Fibroblast of gingiva (primary cell): Measurements from ENCODE around the gene SCARF1.

ENCODE experiments used
- DNase-seq: peaks from one replicate; pipeline ENCODE4 v3.0.0-alpha.2; 2011; ENCODE audit warnings: low read depth

Gene SCARF1

DNA sequence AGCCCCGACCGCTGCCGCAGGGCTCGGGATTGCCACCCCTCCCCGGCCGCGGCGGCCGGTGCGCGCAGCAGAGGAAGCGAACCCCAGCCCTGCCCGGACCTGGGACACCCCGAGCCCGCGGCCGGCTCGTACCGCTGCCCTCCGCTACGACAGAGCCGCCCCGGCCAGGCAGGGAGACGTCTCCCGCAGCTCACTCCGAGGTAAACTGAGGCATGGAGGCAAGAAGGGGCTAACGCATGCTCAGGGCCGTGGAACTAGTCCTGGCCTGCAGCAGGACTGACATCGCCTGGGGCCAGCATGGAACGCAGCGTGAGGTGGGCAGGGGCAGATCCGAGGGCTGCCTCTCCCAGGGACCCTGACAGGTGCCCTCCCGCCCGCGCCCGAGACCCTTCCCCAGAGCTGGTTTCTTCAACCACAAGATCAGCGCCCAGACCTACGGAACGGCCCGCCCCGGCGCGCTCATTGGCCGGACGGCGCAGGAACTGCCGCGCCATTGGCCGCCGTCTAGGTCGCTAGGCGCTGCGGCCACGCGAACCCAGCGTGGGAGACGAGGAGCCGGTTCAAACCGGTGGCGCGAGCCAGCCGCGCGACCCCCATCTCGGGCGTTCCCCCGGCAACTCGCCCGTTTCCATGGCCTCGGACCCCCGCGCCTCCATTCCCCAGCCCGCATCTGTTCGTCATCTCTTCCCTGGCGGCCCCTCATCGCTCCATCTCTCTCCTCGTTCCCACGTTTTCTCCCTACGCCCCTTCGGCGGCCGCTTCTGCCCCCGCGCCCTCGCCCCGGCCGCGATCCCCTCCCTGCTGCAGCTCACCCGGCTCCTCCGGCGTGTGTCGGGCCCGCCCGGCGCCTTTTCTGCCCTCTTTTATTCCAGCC is 17.3 kb downstream of the SCARF1 start, which contains the start of gene SLC43A2:
Gene SLC43A2 (minus strand): TSS at position 853 of the 874 bp plus-strand sequence. CDS start 960 bp downstream, outside the sequence.
- peak; percentile 71 for DNase-seq

DNA sequence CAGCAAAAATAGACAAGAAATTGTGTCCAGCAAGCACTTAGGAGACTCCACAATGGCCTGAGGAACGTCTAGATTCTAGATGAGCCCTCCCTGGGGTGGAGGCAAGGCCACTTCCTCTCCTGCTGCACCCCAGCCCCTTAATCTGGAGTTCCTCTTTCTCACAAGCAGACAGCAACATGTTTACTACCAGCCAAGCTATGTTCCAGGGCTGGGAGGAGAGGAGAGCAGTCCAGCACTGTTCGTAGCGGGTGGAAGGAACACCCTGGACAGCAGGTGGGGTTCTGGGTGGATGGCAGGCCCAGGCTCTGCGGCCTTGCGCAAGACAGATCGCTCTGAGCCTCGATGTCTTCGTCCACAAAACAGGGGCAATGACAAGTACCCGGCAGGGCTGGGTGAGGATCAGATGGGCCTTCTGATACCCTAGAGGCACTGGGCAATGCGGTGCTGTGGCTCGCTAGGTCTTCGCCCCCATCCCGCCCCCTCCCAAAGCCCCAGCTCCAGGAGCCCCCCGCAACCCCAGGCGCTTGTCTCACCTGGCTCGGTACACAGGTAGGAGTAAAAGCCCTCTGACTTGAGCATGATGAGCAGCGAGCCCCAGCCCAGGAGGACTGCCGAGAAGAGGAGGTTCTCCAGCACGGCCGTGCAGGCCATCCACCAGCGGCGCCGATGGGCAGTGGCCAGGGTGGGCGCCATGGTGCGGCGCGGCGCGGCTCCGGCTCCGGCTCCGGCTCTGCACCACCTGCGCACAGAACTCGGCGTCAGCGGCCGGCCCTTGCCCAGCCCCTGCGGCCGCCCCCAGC is 18.1 kb downstream of the SCARF1 start:
- DNase-seq, result no peak

DNA sequence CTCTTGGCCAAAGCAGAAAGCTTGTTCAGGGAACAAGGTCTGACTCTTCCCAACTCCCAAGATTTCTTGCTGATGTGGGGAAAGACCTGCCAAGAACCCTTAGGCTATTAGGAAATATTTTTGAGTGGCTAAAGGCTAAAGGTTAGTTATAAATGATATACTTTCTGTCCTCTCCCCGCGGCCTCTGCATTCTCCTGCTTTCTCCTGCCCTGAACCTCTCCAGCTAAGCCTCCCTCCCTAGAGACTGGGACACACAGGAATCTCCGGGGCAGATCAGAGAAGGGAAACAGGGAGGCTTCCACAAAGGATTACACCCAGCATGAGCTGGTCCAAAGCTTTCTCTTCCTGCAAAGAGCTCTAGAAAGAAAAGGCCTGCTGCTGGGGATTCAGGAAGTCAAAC is 19.2 kb downstream of the SCARF1 start:
- peak; percentile 21 for DNase-seq

DNA sequence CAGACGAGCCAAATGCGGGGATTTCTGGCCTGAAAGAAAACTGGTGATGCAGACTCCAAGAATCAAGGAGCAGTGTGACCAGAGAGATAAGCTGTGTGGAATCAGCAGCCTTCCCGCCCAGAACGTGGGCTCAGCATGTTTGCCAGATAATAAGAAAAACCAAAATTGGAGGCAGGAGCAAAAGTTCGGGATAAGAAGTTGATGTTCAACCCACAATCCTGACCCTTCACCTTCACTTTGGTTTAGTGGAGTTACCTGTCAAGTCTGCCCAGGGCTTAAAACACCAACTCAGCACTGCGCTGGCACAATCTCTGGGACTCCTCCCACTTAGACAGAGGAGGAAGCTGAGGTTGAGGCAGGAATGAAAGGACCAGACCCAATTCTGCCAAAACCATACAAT is 20.0 kb downstream of the SCARF1 start:
- no peak for DNase-seq

DNA sequence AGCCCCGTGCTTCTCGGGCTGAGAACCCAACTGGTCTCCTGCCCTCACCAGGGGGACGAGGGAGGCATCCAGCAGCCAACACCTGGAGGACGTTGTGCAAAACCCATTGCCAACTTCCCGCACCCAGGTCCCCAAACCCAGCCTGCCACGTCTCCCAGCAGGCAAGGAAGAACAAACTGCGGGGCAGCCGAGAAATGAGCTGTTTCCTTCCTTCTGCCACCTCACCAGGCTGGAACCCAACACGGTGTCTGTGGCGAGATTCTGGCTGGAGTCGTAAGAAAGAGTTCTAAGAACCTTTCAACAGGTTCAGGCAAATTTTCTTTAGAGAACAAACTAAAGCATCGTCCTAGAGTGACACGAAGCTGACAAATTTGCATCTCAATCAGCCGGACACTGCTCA is 20.5 kb downstream of the SCARF1 start:
- no peak for DNase-seq

DNA sequence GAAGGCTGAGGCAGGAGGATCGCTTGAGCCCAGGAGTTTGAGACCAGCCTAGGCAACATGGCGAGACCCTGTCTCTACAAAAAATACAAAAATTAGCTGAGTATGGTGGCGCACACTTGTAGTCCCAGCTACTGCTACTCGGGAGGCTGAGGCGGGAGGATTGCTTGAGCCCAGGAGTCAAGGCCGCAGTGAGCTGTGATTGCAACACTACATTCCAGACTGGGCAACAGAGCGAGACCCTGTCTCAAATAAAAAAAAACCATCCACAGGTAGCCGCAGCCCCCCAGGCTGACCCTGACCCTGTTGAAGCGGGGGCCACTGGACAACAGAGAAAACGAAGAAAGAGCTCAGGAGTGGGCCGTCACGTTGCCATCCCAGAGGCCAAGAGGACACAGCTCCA is 20.9 kb downstream of the SCARF1 start:
- DNase-seq, result no peak

DNA sequence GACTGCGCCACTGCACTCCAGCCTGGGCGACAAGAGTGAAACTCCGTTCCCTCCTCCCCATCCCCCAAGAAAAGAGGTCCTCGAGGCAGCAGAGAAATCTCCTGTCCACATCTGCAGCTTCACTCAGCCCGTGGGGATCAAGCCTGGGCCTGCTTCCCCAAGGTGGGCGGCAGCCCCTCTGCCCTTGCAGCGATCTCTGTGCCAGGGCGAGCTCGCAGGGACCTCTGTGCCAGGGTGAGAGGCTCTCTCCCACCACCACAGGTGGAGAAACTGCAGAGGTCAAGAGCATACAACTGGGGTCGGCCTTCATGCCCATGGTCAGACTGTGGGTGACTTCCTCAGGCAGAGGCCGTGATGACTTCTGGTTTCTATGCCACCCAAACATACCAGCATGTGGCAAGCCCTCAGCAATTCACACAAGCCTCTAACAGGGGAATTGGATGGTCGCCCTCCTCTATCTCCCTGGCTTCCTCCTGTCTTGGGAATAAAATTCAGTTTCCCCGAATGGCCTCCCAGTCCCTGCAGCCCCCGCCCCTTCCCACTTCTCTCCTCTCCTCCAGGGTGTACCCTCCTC is 22.4 kb downstream of the SCARF1 start:
- DNase-seq, result no peak

DNA sequence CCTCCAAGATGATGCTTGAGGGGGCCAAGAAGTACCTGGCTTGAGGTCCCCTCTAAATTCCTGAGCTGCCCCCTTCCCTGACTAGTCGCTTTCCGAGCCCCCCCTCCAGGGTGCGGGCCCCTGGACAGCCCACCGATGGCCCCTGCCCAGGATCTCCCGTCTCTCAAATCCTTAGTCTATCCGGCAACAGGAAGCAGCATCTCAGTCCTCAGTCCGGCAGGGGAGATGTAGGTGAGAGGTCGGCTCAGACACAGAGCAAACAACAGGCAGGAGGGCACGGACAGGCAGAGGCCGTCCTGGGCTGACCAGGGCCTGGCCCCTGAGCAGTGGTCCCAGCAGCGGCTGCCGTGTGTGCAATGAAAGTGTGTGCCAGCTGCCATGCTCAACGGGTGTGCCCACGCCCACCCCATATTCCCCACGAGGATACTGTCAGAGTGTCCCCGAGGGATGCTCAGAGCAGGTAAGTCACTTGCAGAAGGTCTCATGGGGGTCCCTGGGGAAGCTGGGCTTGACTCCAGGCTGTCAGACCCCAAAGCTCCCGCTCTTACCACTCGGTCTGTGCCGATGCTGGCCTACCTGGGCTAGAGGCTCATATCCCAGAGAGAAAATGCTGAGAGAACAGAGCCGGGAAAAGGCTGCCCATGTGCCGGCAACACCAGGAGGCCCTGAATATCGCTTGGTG is 24.1 kb downstream of the SCARF1 start:
- DNase-seq, result no peak

DNA sequence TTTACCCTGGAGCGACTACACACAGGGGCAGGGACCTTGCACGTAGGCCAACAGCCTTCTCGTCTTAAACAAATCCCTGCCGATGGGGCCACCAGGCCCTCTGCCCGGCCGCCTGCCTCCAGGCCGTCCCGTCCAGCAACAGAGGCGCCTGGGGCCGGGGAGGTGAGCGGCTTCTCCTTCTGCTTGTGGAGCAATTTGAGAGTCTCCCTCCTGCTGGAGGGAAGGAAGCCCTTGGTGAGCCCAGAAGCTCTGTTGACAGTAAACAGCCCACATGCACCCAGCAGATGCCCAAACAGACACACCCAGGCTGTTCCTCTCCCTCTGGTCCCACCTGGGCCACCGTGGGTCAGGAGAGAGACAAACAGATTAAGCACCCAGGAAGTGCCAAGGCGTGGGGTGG is 25.0 kb downstream of the SCARF1 start:
- no peak for DNase-seq

DNA sequence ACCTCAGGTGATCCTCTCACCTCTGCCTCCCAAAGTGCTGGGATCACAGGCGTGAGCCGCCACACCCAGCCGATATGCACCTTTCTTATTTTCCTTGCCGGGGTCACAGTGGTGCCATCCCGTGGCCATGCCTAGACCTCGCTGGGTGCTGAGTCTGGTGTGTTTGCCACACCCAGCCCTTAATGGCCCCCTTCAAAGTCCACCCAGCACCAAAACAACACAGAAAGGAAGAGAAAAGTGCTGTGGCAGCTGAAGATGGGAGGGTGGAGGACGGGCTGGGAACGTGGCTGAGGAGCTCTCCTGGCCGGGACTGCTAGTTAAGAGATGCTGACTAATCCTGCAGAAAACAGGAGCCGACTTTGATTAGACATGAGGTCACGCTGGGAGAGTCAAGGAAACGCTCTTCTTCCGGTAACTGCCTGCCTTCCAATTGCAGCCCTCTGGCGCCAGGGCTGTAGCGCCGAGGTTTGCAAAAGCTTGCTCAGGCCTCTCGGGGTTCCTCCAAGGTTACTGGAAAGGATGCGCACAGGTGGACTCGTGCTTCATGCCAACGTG is 27.8 kb downstream of the SCARF1 start:
- DNase-seq, result peak; percentile 30

DNA sequence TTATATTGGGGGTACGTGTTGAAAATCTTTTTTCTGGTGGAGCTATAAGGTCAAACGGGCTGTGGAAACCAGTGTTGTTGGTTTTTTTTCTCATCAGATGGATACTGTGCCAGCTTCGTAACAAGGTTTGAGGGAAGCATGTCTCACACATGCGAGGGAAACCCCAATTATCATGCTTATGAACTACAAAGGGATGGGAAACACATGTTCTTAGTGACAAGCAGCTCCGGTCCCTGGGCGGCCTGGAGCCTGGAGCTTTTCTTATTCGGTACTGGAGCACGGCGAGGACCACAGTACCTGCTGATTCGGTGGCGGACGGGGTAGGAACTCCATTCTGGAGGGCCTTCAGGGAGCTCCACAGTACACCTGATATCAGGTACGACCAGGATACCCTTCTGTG is 29.4 kb downstream of the SCARF1 start:
- DNase-seq, result no peak

DNA sequence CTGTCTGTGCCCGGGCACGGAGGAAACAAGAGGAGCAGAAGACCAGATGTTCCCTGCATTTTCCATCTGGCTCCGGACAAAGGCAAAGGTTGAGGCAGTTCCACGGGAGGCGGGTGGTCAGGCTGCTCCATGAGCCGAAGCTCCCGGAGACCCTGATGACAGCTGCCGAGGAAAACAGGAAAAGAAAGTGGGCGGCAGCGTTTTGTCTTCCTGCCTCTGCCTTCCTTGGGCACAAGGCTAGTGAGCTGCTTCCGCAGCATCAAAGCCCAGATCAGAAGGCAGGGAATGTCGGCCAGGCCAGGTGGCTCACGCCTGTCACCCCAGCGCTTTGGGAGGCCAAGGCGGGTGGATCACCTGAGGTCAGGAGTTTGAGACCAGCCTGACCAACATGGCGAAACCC is 33.1 kb downstream of the SCARF1 start:
- no peak for DNase-seq

DNA sequence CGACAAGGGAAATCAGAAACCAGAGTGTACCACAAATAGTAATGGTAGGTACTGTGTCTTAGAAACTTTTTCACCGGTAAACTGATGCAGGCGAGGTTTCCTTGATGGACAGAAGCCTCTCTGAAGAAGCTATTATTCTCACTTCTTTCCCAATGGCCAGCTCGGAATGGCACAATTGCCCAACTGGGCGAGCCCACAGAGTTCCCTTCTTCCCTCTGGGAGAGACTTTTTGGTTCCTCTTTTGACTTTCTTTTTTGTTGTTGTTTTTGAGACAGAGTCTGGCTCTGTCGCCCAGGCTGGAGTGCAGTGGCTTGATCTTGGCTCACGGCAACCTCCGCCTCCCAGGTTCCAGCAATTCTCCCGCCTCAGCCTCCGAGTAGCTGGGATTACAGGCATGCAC is 33.8 kb downstream of the SCARF1 start:
- DNase-seq, result no peak

DNA sequence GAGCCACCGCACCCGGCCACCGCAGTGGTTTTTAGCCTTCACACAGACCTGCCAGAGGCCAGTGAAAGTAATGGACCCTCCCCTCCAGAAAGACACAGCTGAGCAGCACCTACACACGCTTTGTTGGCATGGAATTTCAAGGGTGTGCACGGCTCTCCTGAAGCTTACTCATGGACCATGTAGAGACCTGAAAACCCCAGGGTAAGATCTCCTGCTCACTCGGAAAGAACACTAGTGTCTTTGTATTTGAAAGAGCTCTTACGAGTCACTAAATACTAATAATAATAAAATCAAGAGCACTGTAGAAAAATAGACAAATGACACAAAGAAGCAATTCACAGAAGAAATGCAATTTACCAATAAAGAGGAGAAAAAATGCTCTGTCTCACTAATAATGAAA is 36.9 kb downstream of the SCARF1 start:
- DNase-seq, result no peak

DNA sequence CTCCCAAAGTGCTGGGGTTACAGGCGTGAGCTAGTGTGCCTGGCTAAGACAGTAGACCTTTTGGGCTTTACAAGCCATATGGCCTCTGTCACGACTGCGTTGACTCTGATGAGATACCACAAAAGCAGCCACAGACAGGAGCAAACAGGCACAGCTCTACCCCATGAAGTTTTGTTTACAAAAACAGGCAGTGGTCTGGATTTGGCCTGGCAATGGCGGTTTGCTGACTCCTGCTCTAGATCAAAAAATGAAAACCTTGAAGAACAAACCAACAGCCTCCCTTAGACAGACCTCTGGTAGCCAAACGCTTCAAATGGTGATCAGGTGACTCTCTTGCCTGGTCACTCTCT is 37.6 kb downstream of the SCARF1 start:
- DNase-seq, result no peak

DNA sequence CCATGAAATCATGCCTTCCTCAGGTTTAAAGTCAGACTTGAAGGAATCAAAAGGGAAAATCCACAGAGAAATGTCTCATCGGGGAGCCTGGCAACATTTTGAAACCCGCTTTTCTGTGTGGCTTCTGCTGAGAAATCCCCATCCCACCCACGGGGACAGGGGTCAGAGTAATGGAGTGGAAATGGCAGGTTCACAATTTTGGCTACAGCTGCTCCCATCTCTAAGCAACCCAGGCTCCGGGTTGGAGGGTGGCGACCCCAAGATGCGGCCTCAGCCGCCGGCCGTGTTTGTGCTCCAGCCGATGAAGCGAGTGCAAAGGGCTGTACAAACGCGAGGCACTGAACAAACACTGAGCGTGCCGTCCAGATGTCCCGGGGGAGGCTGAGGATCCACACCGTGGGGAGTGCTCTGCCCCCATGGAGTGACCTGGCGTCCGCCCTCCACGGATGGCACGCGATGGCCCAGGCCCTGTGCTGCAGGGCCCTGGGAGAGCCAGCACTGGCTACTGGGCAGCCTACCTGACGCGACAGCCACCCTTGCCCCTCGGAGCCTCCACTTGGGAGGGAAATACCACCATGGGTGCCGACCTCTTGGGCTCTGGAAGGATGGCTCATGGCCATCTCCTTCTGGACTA is 39.1 kb downstream of the SCARF1 start:
- no peak for DNase-seq

DNA sequence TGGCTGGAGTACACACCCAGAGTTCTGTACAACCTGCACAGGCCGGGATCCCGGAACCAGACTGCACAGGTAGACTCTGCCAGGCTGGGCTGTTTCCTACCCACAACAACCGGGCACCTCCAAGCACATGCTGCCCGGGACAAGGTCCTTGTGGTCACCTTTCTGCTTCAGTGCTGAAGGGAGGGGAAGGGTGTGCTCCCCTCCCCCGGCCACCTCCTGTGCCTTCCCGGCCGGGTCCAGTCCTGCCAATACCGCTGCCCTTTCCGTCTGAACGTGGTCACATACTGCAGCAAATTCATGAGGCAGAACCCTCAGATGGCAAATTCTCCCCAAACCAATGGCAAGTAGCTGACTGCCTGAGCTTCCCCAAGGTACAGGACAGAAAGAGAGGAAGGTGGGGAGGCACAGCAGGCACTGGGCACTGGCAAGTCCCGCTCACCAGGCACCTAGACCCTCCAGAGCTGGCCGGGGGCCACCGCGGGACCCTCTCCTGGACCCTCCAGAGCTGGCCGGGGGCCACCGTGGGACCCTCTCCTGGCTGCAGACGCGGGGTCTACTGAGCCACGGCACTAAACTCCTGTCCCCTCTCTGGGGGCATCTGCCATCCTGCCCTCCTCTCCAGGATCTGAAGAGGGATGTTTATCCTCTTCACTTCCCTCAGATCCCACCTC is 39.7 kb downstream of the SCARF1 start:
- no peak for DNase-seq

DNA sequence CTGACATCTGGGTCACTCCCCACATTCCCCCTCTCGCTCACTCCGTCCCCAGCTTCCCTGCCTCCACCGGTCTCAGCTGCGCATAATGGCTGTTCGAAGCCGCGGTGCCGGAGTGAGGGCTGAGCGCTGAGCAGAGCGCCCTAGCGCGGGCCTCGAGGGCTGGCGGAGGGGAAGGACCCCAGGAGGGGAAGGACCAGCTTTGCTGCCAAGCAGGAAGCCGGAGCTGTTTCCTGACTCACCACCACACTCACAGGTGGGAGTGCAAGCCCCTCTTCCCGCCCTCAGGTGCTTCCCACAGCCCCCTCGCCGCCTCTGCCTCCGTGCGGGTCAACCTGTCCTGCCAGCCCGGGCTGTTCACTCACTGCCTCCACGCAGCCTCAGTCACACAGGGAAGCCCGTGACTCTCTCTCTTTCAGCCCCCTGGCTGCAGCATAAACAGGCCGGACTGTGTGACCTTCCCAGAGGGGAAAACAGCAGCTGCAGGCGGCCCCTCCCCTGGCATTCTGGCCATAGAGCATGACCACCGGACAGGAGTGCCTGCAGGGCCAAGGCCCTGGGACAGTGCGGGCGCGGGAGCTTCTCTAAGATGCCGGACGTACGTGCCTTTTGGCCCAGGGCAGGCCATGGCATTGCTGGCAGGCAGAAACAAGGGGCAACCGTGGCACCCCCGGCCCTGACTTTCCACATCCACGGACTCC is 40.6 kb downstream of the SCARF1 start:
- DNase-seq, result no peak

DNA sequence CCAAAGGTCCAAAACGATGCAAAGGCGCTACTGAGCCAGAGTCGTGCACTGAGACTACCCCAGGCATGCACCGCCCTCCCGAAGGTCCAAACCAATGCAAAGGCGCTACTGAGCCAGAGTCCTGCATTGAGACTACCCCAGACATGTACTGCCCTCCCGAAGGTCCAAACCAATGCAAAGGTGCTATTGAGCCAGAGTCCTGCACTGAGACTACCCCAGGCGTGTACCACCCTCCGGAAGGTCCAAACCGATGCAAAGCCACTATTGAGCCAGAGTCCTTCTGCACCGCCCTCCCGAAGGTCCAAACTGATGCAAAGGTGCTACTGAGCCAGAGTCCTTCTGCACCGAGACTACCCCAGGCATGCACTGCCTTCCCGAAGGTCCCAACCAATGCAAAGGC is 44.0 kb downstream of the SCARF1 start:
- DNase-seq, result no peak

DNA sequence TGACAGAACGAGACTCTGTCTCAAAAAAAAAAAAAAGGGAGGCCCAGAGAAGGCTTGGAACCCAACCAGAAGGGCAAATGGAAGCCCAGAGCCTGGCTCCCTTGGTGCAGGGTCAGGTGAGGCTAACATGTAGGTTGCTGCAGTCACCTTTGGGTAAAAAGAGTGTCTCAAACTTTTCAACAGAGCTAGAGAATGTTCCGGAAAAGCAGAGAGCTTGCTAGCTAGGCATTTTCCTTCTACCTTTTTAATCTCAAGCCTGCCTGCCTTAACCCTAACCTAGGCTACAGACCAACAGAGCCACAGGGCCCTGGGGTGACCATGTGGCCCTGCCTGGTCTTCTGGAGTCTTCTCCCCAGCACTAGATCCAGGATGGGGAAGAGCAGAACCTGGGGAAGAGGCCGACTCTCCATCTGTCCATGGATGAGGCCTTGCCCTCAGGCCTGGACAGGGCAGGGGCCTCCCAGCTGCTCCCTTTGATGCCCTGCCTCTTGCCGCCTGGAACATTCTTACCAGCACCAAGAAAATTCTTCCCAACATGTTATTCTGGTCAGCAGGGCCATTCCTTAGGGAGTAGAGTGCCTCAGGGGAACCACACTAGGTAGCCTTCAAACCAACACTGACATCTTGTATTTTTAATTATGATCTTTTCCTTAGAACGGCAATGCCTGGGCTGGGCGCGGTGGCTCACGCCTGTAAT is 47.0 kb downstream of the SCARF1 start:
- DNase-seq, result no peak
